Panc1 (cell line): ENCODE data around the gene RTL5. TPM values are rescaled to one million over a fixed set of nuclear protein-coding genes. Genes with fewer than 3 reads are reported as not detected.

Source experiments
- ATAC-seq: fragments of 200-7000 bp; cut with Tn5 transposase; 2 replicates; pipeline ENCODE4 v1.9.1; 2020; ENCODE audit warnings: mild to moderate bottlenecking, moderate library complexity
- BruUV-seq: library from RNA; stranded (reverse); fragments of 400-500 nt; replicated peaks from 2 replicates; lab custom pipeline; 2021; lab: Mats Ljungman, UMichigan
- CTCF ChIA-PET: fragments of 300-600 bp; sonication (Branson Sonifier 250); formaldehyde crosslinking; loops from one replicate; lab custom pipeline; 2022; ENCODE audit warnings: antibody characterized with exemption; lab: Charles Lee
- POLR2A ChIA-PET: fragments of 300-600 bp; sonication (Branson Sonifier 250); formaldehyde crosslinking; loops from one replicate; lab custom pipeline; 2022; ENCODE audit warnings: antibody characterized with exemption; lab: Charles Lee
- DNase-seq: peaks from one replicate; pipeline ENCODE4 v3.0.0-alpha.2; 2010; ENCODE audit warnings: low read depth, low spot score
- H3K27ac ChIP-seq: 2 replicates; pipeline ENCODE4 v1.5.1; 2011; ENCODE audit warnings: mild to moderate bottlenecking, low read length, inconsistent platforms
- H3K27me3 ChIP-seq: fragments of 200-500 bp; sonication (Bioruptor generic); 2 replicates; pipeline ENCODE4 v1.6.0; 2014; ENCODE audit warnings: low read length, inconsistent platforms; ENCODE audit not compliant: control insufficient read depth, insufficient read depth
- H3K36me3 ChIP-seq: fragments of 200-500 bp; sonication (Bioruptor generic); 2 replicates; pipeline ENCODE4 v1.5.1; 2014; ENCODE audit warnings: inconsistent platforms, mild to moderate bottlenecking, low read length, moderate library complexity; ENCODE audit not compliant: control insufficient read depth, insufficient read depth
- H3K4me1 ChIP-seq: 2 replicates; pipeline ENCODE4 v1.5.1; 2011; ENCODE audit warnings: inconsistent platforms, mild to moderate bottlenecking, low read length, moderate library complexity; ENCODE audit not compliant: control insufficient read depth, insufficient read depth
- H3K4me3 ChIP-seq, 2 experiments: 2 replicates each; pipeline ENCODE4 v1.5.1; 2011 to 2012; ENCODE audit warnings: low read depth in 2 of 2, low read length in 2 of 2, mild to moderate bottlenecking in 2 of 2, inconsistent platforms in 1 of 2, moderate library complexity in 1 of 2
- H3K9me3 ChIP-seq: fragments of 200-500 bp; sonication (Bioruptor generic); 2 replicates; pipeline ENCODE4 v1.5.1; 2014; ENCODE audit warnings: low read depth, mild to moderate bottlenecking, inconsistent platforms, low read length, moderate library complexity; ENCODE audit not compliant: control insufficient read depth, insufficient read depth
- CTCF ChIP-seq: fragments of 450-650 bp; IDR thresholded peaks from 2 replicates; pipeline ENCODE4 v1.5.1; 2017; ENCODE audit warnings: mild to moderate bottlenecking
- POLR2AphosphoS5 ChIP-seq: IDR thresholded peaks from 2 replicates; pipeline ENCODE4 v1.6.1; 2012; ENCODE audit warnings: mild to moderate bottlenecking, low read depth, low read length, moderate library complexity
- REST ChIP-seq, 2 experiments: IDR thresholded peaks; 2 replicates each; pipeline ENCODE4 v1.6.1; 2011 to 2012; ENCODE audit warnings: low read depth in 2 of 2, control low read depth in 1 of 2, low read length in 1 of 2, mild to moderate bottlenecking in 1 of 2, moderate library complexity in 1 of 2; ENCODE audit not compliant: insufficient read depth in 1 of 2
- SIN3A ChIP-seq: IDR thresholded peaks from 2 replicates; pipeline ENCODE4 v1.6.1; 2012; ENCODE audit warnings: low read depth, mild to moderate bottlenecking, low read length, moderate library complexity, borderline replicate concordance; ENCODE audit not compliant: insufficient read depth
- TCF7L2 ChIP-seq: IDR thresholded peaks from 2 replicates; pipeline ENCODE4 v1.6.1; 2011; ENCODE audit warnings: mild to moderate bottlenecking, low read depth, low read length, inconsistent platforms
- in situ Hi-C: cut with HindIII; loops from 2 replicates; pipeline ENCODE4 v1.10.0; 2016; ENCODE audit warnings: low sequenced_read_pairs, low pct_unique_long_range_greater_than_20kb
- intact Hi-C: fragments of 100-400 bp; cut with micrococcal nuclease; formaldehyde crosslinking; loops from one replicate; pipeline ENCODE4 v1.10.0; 2022; ENCODE audit not compliant: unreplicated experiment
- total RNA-seq: library from RNA; stranded (reverse); gene quantifications from one replicate; pipeline ENCODE4 v1.2.1, GENCODE V29; 2021; ENCODE audit not compliant: unreplicated experiment

RTL5 gene
- total RNA-seq, 1 experiment from 2014 or later: 11.0 TPM

GRCh38 chrX:72110876-72111708 lies 20.6 kb downstream of the RTL5 start:
- H3K36me3 ChIP-seq: no peaks in the 10 kb centered on the region
- in situ Hi-C loops (no loop called here), intact Hi-C loops (no loop called here)
- H3K4me1 ChIP-seq: no peaks in the 10 kb centered on the region
- DNase-seq (no peak), ATAC-seq (no peak)
- H3K9me3 ChIP-seq: no peaks in the 10 kb centered on the region
- no peak overlapping the region for H3K4me3 ChIP-seq
- ChIA-PET POLR2A (no interaction called here), CTCF (no interaction called here)
- TF ChIP-seq POLR2AphosphoS5: no peak
- H3K27ac ChIP-seq: no peak overlapping the region
- no TSS peak for BruUV-seq
- no peaks in the 10 kb centered on the region for H3K27me3 ChIP-seq

GRCh38 chrX:72110051-72110875 lies 21.5 kb downstream of the RTL5 start:
- DNase-seq (no peak), ATAC-seq (no peak)
- no peak for TF ChIP-seq REST (IDR thresholded peaks at IDR 0.05; ENCODE audit: insufficient read depth in 1 of 2, low read depth in 2 of 2, low read length in 1 of 2)
- no peak for TF ChIP-seq TCF7L2
- TF ChIP-seq POLR2AphosphoS5: no peak
- no peak for TF ChIP-seq CTCF
- no peak for TF ChIP-seq SIN3A
- in situ Hi-C loops: no loop called here
- Histone ChIP-seq H3K27me3 (no peaks in the 10 kb centered on the region), H3K27ac (no peak overlapping the region), H3K4me3 (no peak overlapping the region), H3K4me1 (no peaks in the 10 kb centered on the region), H3K9me3 (no peaks in the 10 kb centered on the region), H3K36me3 (no peaks in the 10 kb centered on the region)
- no TSS peak for BruUV-seq
- ChIA-PET CTCF (no interaction called here), POLR2A (no interaction called here)
- intact Hi-C loops: no loop called here

- ChIA-PET CTCF (no interaction called here), POLR2A (no interaction called here)
- H3K4me3 ChIP-seq: no peak overlapping the region
- no peaks in the 10 kb centered on the region for H3K27me3 ChIP-seq
- H3K36me3 ChIP-seq: no peaks in the 10 kb centered on the region
- in situ Hi-C loops: no loop called here
- H3K27ac ChIP-seq: no peak overlapping the region
- ATAC-seq (no peak), DNase-seq (no peak)
- BruUV-seq: no TSS peak
- intact Hi-C loops: no loop called here
- no peaks in the 10 kb centered on the region for H3K4me1 ChIP-seq
- no peaks in the 10 kb centered on the region for H3K9me3 ChIP-seq
- TF ChIP-seq SIN3A (no peak), POLR2AphosphoS5 (no peak), CTCF (no peak), REST (IDR thresholded peaks at IDR 0.05; ENCODE audit: insufficient read depth in 1 of 2, low read depth in 2 of 2, low read length in 1 of 2) (no peak), TCF7L2 (no peak)
These were observed 23.0 kb downstream of the RTL5 start for GRCh38 chrX:72108666-72109065.
